Left lung (tissue), 10 donors: Measurements from ENCODE around the gene CELF5. TPM values are rescaled to one million over a fixed set of nuclear protein-coding genes. Genes with fewer than 3 reads are reported as not detected.

Source experiments
- ATAC-seq: fragments of 200-7000 bp; cut with Tn5 transposase; one replicate; pipeline ENCODE4 v1.9.1; 2020; ENCODE audit warnings: moderate library complexity
- DNase-seq, 4 donors: peaks; one replicate each; pipeline ENCODE4 v3.0.0-alpha.2; 2013 to 2020
- H3K27ac ChIP-seq, 2 donors: fragments of 200-600 bp; sonication (generic) in 1 of 2; one replicate each; pipeline versions ENCODE4 v1.5.0 to v1.8.0; 2020 to 2021
- H3K27me3 ChIP-seq, 2 donors: fragments of 200-600 bp; sonication (generic) in 1 of 2; one replicate each; pipeline versions ENCODE4 v1.5.0 to v1.8.0; 2020 to 2021
- H3K36me3 ChIP-seq, 2 donors: fragments of 200-600 bp; sonication (generic) in 1 of 2; one replicate each; pipeline versions ENCODE4 v1.5.0 to v1.8.0; 2020 to 2021
- H3K4me1 ChIP-seq, 2 donors: fragments of 200-600 bp; one replicate each; pipeline ENCODE4 v1.8.0; 2021
- H3K4me3 ChIP-seq, 2 donors: fragments of 200-600 bp; sonication (generic) in 1 of 2; one replicate each; pipeline versions ENCODE4 v1.5.0 to v1.8.0; 2020 to 2021; ENCODE audit warnings: mild to moderate bottlenecking in 1 of 2
- H3K9me3 ChIP-seq, 2 donors: fragments of 200-600 bp; sonication (generic) in 1 of 2; one replicate each; pipeline versions ENCODE4 v1.5.0 to v1.8.0; 2020 to 2021
- intact Hi-C, 2 donors: fragments of 100-400 bp; cut with DNase I; formaldehyde crosslinking; loops; one replicate each; pipeline versions ENCODE4 v1.11.2 to v1.14.2; 2022
- polyA plus RNA-seq, 6 donors: library from polyadenylated mRNA; unstranded; fragments of 120-200 nt; gene quantifications; one replicate each; pipeline ENCODE4 v1.2.1, GENCODE V29; 2013; ENCODE audit not compliant: insufficient read length in 6 of 6
- total RNA-seq, 2 donors: library from RNA; stranded (reverse); fragmentation: NEBNext Ultra II Directional; extraction: Animal tissue kit (Norgen Biotek cat#: 25700); gene quantifications; one replicate each; pipeline ENCODE4 v1.2.1, GENCODE V29; 2021
- TF ChIP-seq, protein P1 (sequence below), 2 donors: fragments of 200-600 bp; sonication (generic) in 1 of 2; IDR thresholded peaks; one replicate each; pipeline versions ENCODE4 v1.5.0 to v1.8.0; 2021; ENCODE audit warnings: antibody characterized with exemption in 2 of 2
- donor health status: DM: no; HTN: yes; CAD: no.
- donor health status: DM: no; HTN: no; CAD: no.

The CELF5 gene
- total and polyA plus RNA-seq, 8 donors, result 0.38 to 3.9 (median 2.2) TPM; not detected in 1

- no peak overlapping the region for H3K27ac ChIP-seq
- ATAC-seq (no peak), DNase-seq (no peak)
- H3K36me3 ChIP-seq, result no peaks in the 10 kb centered on the region
- TF ChIP-seq, protein P1, sequence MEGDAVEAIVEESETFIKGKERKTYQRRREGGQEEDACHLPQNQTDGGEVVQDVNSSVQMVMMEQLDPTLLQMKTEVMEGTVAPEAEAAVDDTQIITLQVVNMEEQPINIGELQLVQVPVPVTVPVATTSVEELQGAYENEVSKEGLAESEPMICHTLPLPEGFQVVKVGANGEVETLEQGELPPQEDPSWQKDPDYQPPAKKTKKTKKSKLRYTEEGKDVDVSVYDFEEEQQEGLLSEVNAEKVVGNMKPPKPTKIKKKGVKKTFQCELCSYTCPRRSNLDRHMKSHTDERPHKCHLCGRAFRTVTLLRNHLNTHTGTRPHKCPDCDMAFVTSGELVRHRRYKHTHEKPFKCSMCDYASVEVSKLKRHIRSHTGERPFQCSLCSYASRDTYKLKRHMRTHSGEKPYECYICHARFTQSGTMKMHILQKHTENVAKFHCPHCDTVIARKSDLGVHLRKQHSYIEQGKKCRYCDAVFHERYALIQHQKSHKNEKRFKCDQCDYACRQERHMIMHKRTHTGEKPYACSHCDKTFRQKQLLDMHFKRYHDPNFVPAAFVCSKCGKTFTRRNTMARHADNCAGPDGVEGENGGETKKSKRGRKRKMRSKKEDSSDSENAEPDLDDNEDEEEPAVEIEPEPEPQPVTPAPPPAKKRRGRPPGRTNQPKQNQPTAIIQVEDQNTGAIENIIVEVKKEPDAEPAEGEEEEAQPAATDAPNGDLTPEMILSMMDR (IDR thresholded peaks at IDR 0.05), result no peak
- H3K4me1 ChIP-seq, result no peaks in the 10 kb centered on the region
- H3K27me3 ChIP-seq, result peaks cover 0 to 34% of the 10 kb centered on the region in 2 donors
- H3K9me3 ChIP-seq, result peaks cover 0 to 10% of the 10 kb centered on the region in 2 donors
- intact Hi-C loops, result no loop called here
- no peak overlapping the region for H3K4me3 ChIP-seq
Measured at GRCh38 chr19:3257071-3257470, 32.6 kb downstream of the CELF5 start.

- no peak for ATAC-seq
Measured at GRCh38 chr19:3262362-3262761, 37.9 kb downstream of the CELF5 start.

GRCh38 chr19:3263866-3264265, 39.4 kb downstream of the CELF5 start:
- no peak for ATAC-seq
- TF ChIP-seq, protein P1 (IDR thresholded peaks at IDR 0.05), result no peak
- intact Hi-C loops, result no loop called here

More at GRCh38 chr19:3262362-3262761, 37.9 kb downstream of the CELF5 start:
- no peak overlapping the region for H3K27ac ChIP-seq
- peaks cover 0 to 42% of the 10 kb centered on the region in 2 donors for H3K27me3 ChIP-seq
- H3K4me1 ChIP-seq, result no peaks in the 10 kb centered on the region
- intact Hi-C loops, result no loop called here
- H3K4me3 ChIP-seq, result no peak overlapping the region
- no peaks in the 10 kb centered on the region for H3K36me3 ChIP-seq
- DNase-seq, result no peak
- H3K9me3 ChIP-seq, result no peaks in the 10 kb centered on the region
- TF ChIP-seq, protein P1 (IDR thresholded peaks at IDR 0.05), result no peak

GRCh38 chr19:3265432-3265831, 41.0 kb downstream of the CELF5 start:
- Histone ChIP-seq H3K27ac (no peak overlapping the region), H3K4me1 (no peaks in the 10 kb centered on the region), H3K36me3 (no peaks in the 10 kb centered on the region), H3K9me3 (no peaks in the 10 kb centered on the region), H3K4me3 (no peak overlapping the region), H3K27me3 (peaks cover 4 to 54% of the 10 kb centered on the region in 2 donors)
- intact Hi-C loops, result no loop called here
- TF ChIP-seq, protein P1 (IDR thresholded peaks at IDR 0.05), result no peak
- ATAC-seq (no peak), DNase-seq (no peak)

More at GRCh38 chr19:3263866-3264265, 39.4 kb downstream of the CELF5 start:
- peaks cover 0 to 54% of the 10 kb centered on the region in 2 donors for H3K27me3 ChIP-seq
- DNase-seq, result no peak
- H3K36me3 ChIP-seq, result no peaks in the 10 kb centered on the region
- no peaks in the 10 kb centered on the region for H3K4me1 ChIP-seq
- H3K4me3 ChIP-seq, result no peak overlapping the region
- H3K27ac ChIP-seq, result no peak overlapping the region
- H3K9me3 ChIP-seq, result no peaks in the 10 kb centered on the region

GRCh38 chr19:3266092-3266693, 41.7 kb downstream of the CELF5 start:
- TF ChIP-seq, protein P1 (IDR thresholded peaks at IDR 0.05), result no peak
- H3K27me3 ChIP-seq, result peaks cover 11 to 54% of the 10 kb centered on the region in 2 donors
- no peaks in the 10 kb centered on the region for H3K4me1 ChIP-seq
- DNase-seq (no peak), ATAC-seq (no peak)
- H3K36me3 ChIP-seq, result no peaks in the 10 kb centered on the region
- H3K9me3 ChIP-seq, result no peaks in the 10 kb centered on the region
- intact Hi-C loops, result no loop called here
- no peak overlapping the region for H3K4me3 ChIP-seq
- H3K27ac ChIP-seq, result no peak overlapping the region
